Retina (tissue), 1 donor: ENCODE results near the gene C19orf85.

Experiments used
- DNase-seq: peaks from one replicate; pipeline ENCODE4 v3.0.0-alpha.2; 2016

The C19orf85 gene

GRCh38 chr19:55474269-55475265 lies 10.0 kb upstream of the C19orf85 start:
- DNase-seq = no peak

- no peak for DNase-seq
These were observed 8.9 kb upstream of the C19orf85 start for GRCh38 chr19:55473225-55474012.

GRCh38 chr19:55472463-55472862 lies 7.9 kb upstream of the C19orf85 start:
- DNase-seq = no peak

- DNase-seq = no peak
These were observed 6.7 kb upstream of the C19orf85 start for GRCh38 chr19:55471266-55471665.

GRCh38 chr19:55468054-55468393 lies 3.5 kb upstream of the C19orf85 start:
- no peak for DNase-seq

- DNase-seq = peak; percentile 69
These were observed 2.9 kb upstream of the C19orf85 start for GRCh38 chr19:55467236-55468053.

GRCh38 chr19:55466241-55466614 lies 1.7 kb upstream of the C19orf85 start:
- no peak for DNase-seq

- no peak for DNase-seq
These were observed 1.1 kb upstream of the C19orf85 start for GRCh38 chr19:55465460-55466240.

- DNase-seq = no peak
These were observed 401 bp downstream of the C19orf85 start for GRCh38 chr19:55464039-55464661.

GRCh38 chr19:55463583-55464031 lies 944 bp downstream of the C19orf85 start:
- no peak for DNase-seq

GRCh38 chr19:55462722-55463121 lies 1.8 kb downstream of the C19orf85 start:
- no peak for DNase-seq

- no peak for DNase-seq
These were observed 2.5 kb downstream of the C19orf85 start for GRCh38 chr19:55461974-55462626.

GRCh38 chr19:55461259-55461973 lies 3.1 kb downstream of the C19orf85 start, which contains the start of gene ISOC2:
TSS of gene ISOC2 (minus strand) at chr19:55461642. CDS start at chr19:55456486, 5,156 bp downstream.
- DNase-seq = peak; percentile 99

- no peak for DNase-seq
These were observed 3.8 kb downstream of the C19orf85 start for GRCh38 chr19:55460670-55461258.

GRCh38 chr19:55459950-55460657 lies 4.4 kb downstream of the C19orf85 start:
- no peak for DNase-seq

- no peak for DNase-seq
These were observed 5.0 kb downstream of the C19orf85 start for GRCh38 chr19:55459551-55459949.

- DNase-seq = no peak
These were observed 6.7 kb downstream of the C19orf85 start for GRCh38 chr19:55457683-55458457.

GRCh38 chr19:55456347-55456746 lies 8.2 kb downstream of the C19orf85 start:
- DNase-seq = no peak
